H1 (cell line): ENCODE results near the gene GPR18. TPM values are rescaled to one million over a fixed set of nuclear protein-coding genes. Genes with fewer than 3 reads are reported as not detected.

Source experiments
- CTCF ChIA-PET: fragments of 300-600 bp; sonication (Branson Sonifier 250); formaldehyde crosslinking; loops from one replicate; lab custom pipeline; 2021; ENCODE audit not compliant: partially characterized antibody; lab: Charles Lee
- POLR2A ChIA-PET: fragments of 300-600 bp; sonication (Branson Sonifier 250); formaldehyde crosslinking; loops from one replicate; lab custom pipeline; 2021; ENCODE audit warnings: inconsistent platforms; ENCODE audit not compliant: partially characterized antibody; lab: Charles Lee
- DNase-seq, 2 experiments: peaks; one replicate each; pipeline versions ENCODE4 v3.0.0 to v3.0.0-alpha.2; 2010 to 2022; ENCODE audit warnings: low spot score in 2 of 2, low read depth in 1 of 2, mixed read lengths in 1 of 2
- FAIRE-seq: peaks from 2 replicates; lab custom pipeline; 2011; peaks lifted over from hg19 to GRCh38; lab: Jason Lieb, UNC
- H2AFZ ChIP-seq: 2 replicates; pipeline ENCODE4 v1.8.1; 2012; ENCODE audit warnings: low read length, inconsistent platforms
- H2AK5ac ChIP-seq: 2 replicates; pipeline ENCODE4 v1.6.1; 2013; ENCODE audit warnings: low read depth, low read length
- H2BK120ac ChIP-seq: replicated peaks from 2 replicates; pipeline ENCODE3; 2013; ENCODE audit warnings: low read depth, low read length, inconsistent platforms
- H2BK12ac ChIP-seq: 2 replicates; pipeline ENCODE4 v1.6.1; 2013; ENCODE audit warnings: low read depth, low read length
- H2BK15ac ChIP-seq: 2 replicates; pipeline ENCODE4 v1.6.1; 2013; ENCODE audit warnings: low read length
- H2BK20ac ChIP-seq: 2 replicates; pipeline ENCODE4 v1.6.1; 2013; ENCODE audit warnings: low read length
- H2BK5ac ChIP-seq: 2 replicates; pipeline ENCODE4 v1.6.1; 2013; ENCODE audit warnings: low read depth, low read length
- H3K14ac ChIP-seq: 2 replicates; pipeline ENCODE4 v1.6.1; 2013; ENCODE audit warnings: inconsistent platforms; ENCODE audit not compliant: insufficient read length
- H3K18ac ChIP-seq: 2 replicates; pipeline ENCODE4 v1.6.1; 2013; ENCODE audit warnings: low read length; ENCODE audit errors: extremely low read depth
- H3K23ac ChIP-seq: 2 replicates; pipeline ENCODE4 v1.6.1; 2013; ENCODE audit warnings: inconsistent platforms; ENCODE audit not compliant: insufficient read length
- H3K23me2 ChIP-seq: 2 replicates; pipeline ENCODE4 v1.6.1; 2013; ENCODE audit warnings: low read depth, low read length
- H3K27ac ChIP-seq: 2 replicates; pipeline ENCODE4 v1.6.1; 2011; ENCODE audit warnings: low read depth, low read length, inconsistent platforms
- H3K27me3 ChIP-seq, 4 experiments: replicated peaks in 1 of 4; 1 replicate in 1 of 4; 2 replicates in 3 of 4; pipeline versions ENCODE4 v1.6.1 to v1.8.1; 2011 to 2013; ENCODE audit warnings: low read length in 3 of 4, mild to moderate bottlenecking in 3 of 4, inconsistent platforms in 2 of 4, mixed read lengths in 2 of 4, moderate library complexity in 1 of 4; ENCODE audit not compliant: control insufficient read depth in 3 of 4, insufficient read depth in 3 of 4; ENCODE audit errors: extremely low read depth in 1 of 4
- H3K36me3 ChIP-seq, 4 experiments: 2 replicates each; pipeline versions ENCODE4 v1.6.1 to v1.8.1; 2011 to 2013; ENCODE audit warnings: mild to moderate bottlenecking in 4 of 4, low read length in 3 of 4, moderate library complexity in 2 of 4, control low read depth in 1 of 4, inconsistent platforms in 1 of 4; ENCODE audit not compliant: insufficient read depth in 4 of 4, control insufficient read depth in 2 of 4
- H3K4ac ChIP-seq: replicated peaks from 2 replicates; pipeline ENCODE3; 2013; ENCODE audit warnings: low read length, low read depth, mixed read lengths, inconsistent platforms; ENCODE audit not compliant: insufficient read length
- H3K4me1 ChIP-seq, 4 experiments: replicated peaks in 1 of 4; 1 replicate in 1 of 4; 2 replicates in 3 of 4; pipeline versions ENCODE4 v1.6.1 to v1.8.1; 2011 to 2013; ENCODE audit warnings: low read length in 3 of 4, inconsistent platforms in 2 of 4, mixed read lengths in 1 of 4; ENCODE audit not compliant: insufficient read depth in 4 of 4, control insufficient read depth in 3 of 4
- H3K4me2 ChIP-seq, 2 experiments: 2 replicates each; pipeline versions ENCODE4 v1.6.1 to v1.8.1; 2011 to 2013; ENCODE audit warnings: low read depth in 2 of 2, low read length in 2 of 2, control low read depth in 1 of 2, inconsistent platforms in 1 of 2, mild to moderate bottlenecking in 1 of 2; ENCODE audit not compliant: insufficient read depth in 1 of 2
- H3K4me3 ChIP-seq, 4 experiments: fragments of 200-600, 300-600 bp in 1 of 4; sonication (generic), shearing (Covaris generic), sonication (Bioruptor Twin) in 1 of 4; 2 replicates each; pipeline versions ENCODE4 v1.5.1 to v1.8.1; 2011 to 2016; ENCODE audit warnings: low read length in 4 of 4, low read depth in 3 of 4, control low read depth in 2 of 4, inconsistent platforms in 2 of 4, mild to moderate bottlenecking in 2 of 4, mixed read lengths in 1 of 4, moderate library complexity in 1 of 4; ENCODE audit not compliant: insufficient read depth in 2 of 4; ENCODE audit errors: extremely low read depth in 1 of 4
- H3K56ac ChIP-seq: replicated peaks from 2 replicates; pipeline ENCODE3; 2013; ENCODE audit warnings: low read depth, mild to moderate bottlenecking, mixed read lengths, low read length, inconsistent platforms; ENCODE audit not compliant: insufficient read length
- H3K79me1 ChIP-seq: 2 replicates; pipeline ENCODE4 v1.6.1; 2013; ENCODE audit warnings: low read depth, low read length, control low read depth
- H3K79me2 ChIP-seq, 2 experiments: 2 replicates each; pipeline versions ENCODE4 v1.6.1 to v1.8.1; 2012 to 2013; ENCODE audit warnings: low read length in 2 of 2, mild to moderate bottlenecking in 2 of 2, inconsistent platforms in 1 of 2; ENCODE audit not compliant: insufficient read depth in 2 of 2, control insufficient read depth in 1 of 2
- H3K9ac ChIP-seq, 4 experiments: replicated peaks in 1 of 4; 1 replicate in 1 of 4; 2 replicates in 3 of 4; pipeline versions ENCODE4 v1.6.1 to v1.8.1; 2011 to 2013; ENCODE audit warnings: low read depth in 3 of 4, low read length in 3 of 4, control low read depth in 2 of 4, mild to moderate bottlenecking in 2 of 4, moderate library complexity in 2 of 4, inconsistent platforms in 1 of 4; ENCODE audit errors: extremely low read depth in 1 of 4
- H3K9me3 ChIP-seq, 2 experiments: 2 replicates each; pipeline versions ENCODE4 v1.6.1 to v1.8.1; 2012 to 2013; ENCODE audit warnings: mild to moderate bottlenecking in 2 of 2, moderate library complexity in 2 of 2, control low read depth in 1 of 2, inconsistent platforms in 1 of 2, low read depth in 1 of 2, low read length in 1 of 2, mixed read lengths in 1 of 2; ENCODE audit not compliant: insufficient read depth in 2 of 2
- H4K20me1 ChIP-seq, 2 experiments: replicated peaks in 1 of 2; 2 replicates each; pipeline versions ENCODE3 to v1.8.1; 2011 to 2013; ENCODE audit warnings: inconsistent platforms in 2 of 2, low read length in 2 of 2, mild to moderate bottlenecking in 1 of 2; ENCODE audit not compliant: insufficient read depth in 2 of 2, control insufficient read depth in 1 of 2
- H4K5ac ChIP-seq: 2 replicates; pipeline ENCODE4 v1.6.1; 2013; ENCODE audit warnings: low read length, low read depth, mixed read lengths, inconsistent platforms; ENCODE audit not compliant: insufficient read length
- H4K8ac ChIP-seq: 2 replicates; pipeline ENCODE4 v1.8.0; 2013; ENCODE audit warnings: mild to moderate bottlenecking, moderate library complexity, low read length, inconsistent platforms; ENCODE audit not compliant: insufficient read depth; ENCODE audit errors: extremely low read depth
- H4K91ac ChIP-seq: replicated peaks from 2 replicates; pipeline ENCODE3; 2013; ENCODE audit warnings: low read length, mixed read lengths, inconsistent platforms; ENCODE audit not compliant: insufficient read length
- BCL11A ChIP-seq, 2 experiments: IDR thresholded peaks; one replicate each; pipeline ENCODE4 v1.6.1; 2011; ENCODE audit warnings: low read depth in 2 of 2, low read length in 2 of 2, mild to moderate bottlenecking in 2 of 2
- CREB1 ChIP-seq: IDR thresholded peaks from 2 replicates; pipeline ENCODE4 v1.6.1; 2012; ENCODE audit warnings: inconsistent platforms
- E2F6 ChIP-seq: IDR thresholded peaks from 2 replicates; pipeline ENCODE4 v1.6.1; 2012; ENCODE audit warnings: inconsistent platforms
- EP300 ChIP-seq, 2 experiments: IDR thresholded peaks; 1 replicate in 1 of 2; 2 replicates in 1 of 2; pipeline ENCODE4 v1.6.1; 2011 to 2012; ENCODE audit warnings: low read depth in 2 of 2, low read length in 2 of 2, mild to moderate bottlenecking in 2 of 2, borderline replicate concordance in 1 of 2, inconsistent platforms in 1 of 2, moderate library complexity in 1 of 2
- GTF2F1 ChIP-seq: IDR thresholded peaks from 2 replicates; pipeline ENCODE4 v1.6.1; 2012; ENCODE audit warnings: low read depth, low read length, improper control_type of control experiment, borderline replicate concordance
- POU5F1 ChIP-seq: IDR thresholded peaks from 2 replicates; pipeline ENCODE4 v1.6.1; 2011; ENCODE audit warnings: low read depth, mild to moderate bottlenecking, low read length, moderate library complexity
- RBBP5 ChIP-seq: IDR thresholded peaks from 2 replicates; pipeline ENCODE4 v1.7.1; 2012; ENCODE audit warnings: low read depth, mild to moderate bottlenecking, inconsistent platforms, low read length, moderate library complexity, borderline replicate concordance
- RFX5 ChIP-seq: IDR thresholded peaks from 2 replicates; pipeline ENCODE4 v1.6.1; 2011; ENCODE audit warnings: low read depth, low read length, improper control_type of control experiment, borderline replicate concordance
- RNF2 ChIP-seq: fragments of 200-900, 300-1000 bp; sonication (generic); IDR thresholded peaks from 2 replicates; pipeline ENCODE4 v1.7.1; 2016; ENCODE audit warnings: borderline replicate concordance, low read depth, mild to moderate bottlenecking, antibody characterized with exemption, low read length; ENCODE audit not compliant: poor library complexity, severe bottlenecking; ENCODE audit errors: missing control alignments
- SP1 ChIP-seq: IDR thresholded peaks from 2 replicates; pipeline ENCODE4 v1.6.1; 2011; ENCODE audit warnings: low read depth, low read length
- TCF12 ChIP-seq: IDR thresholded peaks from 2 replicates; pipeline ENCODE4 v1.6.1; 2011; ENCODE audit warnings: low read depth, mild to moderate bottlenecking, low read length
- ZNF274 ChIP-seq: IDR thresholded peaks from 2 replicates; pipeline ENCODE4 v1.7.0; 2012; ENCODE audit warnings: low read length, borderline replicate concordance; ENCODE audit errors: extremely low read depth
- polyA plus RNA-seq, 7 experiments: library from polyadenylated mRNA; depleted of rRNA in 3 of 7; stranded (reverse) in 5 of 7; unstranded in 2 of 7; fragments of >200 nt in 5 of 7; fragments of 200-250 nt in 2 of 7; gene quantifications; 1 replicate in 5 of 7; 2 replicates in 1 of 7; 4 replicates in 1 of 7; pipeline versions ENCODE4 v1.2.1 to v1.2.3, GENCODE V29; 2011 to 2013; ENCODE audit warnings: missing spikeins in 2 of 7, mixed read lengths in 2 of 7
- total RNA-seq: library from RNA; stranded (reverse); fragmentation: NEBNext Ultra II Directional; extraction: Animal tissue kit (Norgen Biotek cat#: 25700); gene quantifications from 2 replicates; pipeline ENCODE4 v1.2.1, GENCODE V29; 2021

The GPR18 gene
- total and polyA plus RNA-seq, 2 of the 8 experiments (the other 6 are each of a cell fraction or from before 2014, with no cell fraction given), result not detected

DNA sequence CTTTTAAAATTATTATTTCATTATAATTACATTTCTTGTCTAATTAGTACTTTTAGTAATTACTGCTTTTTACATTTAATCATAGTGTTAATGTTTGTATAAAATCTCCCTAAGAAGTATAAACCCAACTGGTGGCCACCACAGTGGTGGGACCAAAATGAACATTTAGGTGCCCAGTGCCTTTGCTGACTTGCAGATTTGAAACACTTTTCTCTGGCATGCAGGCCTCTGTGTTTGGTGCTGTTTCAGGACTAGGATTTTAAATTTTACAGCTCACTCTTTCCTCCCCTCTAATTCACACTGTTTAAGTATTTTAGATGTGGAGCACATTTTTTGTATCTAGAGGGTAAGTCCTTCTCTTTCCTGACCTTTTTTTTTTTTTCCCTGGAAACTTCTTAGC, 40.1 kb downstream of the GPR18 start:
- peaks cover 3 to 4% of the 10 kb centered on the region in 2 experiments for H4K20me1 ChIP-seq
- peaks cover 20 to 98% of the 10 kb centered on the region in 2 experiments for H3K79me2 ChIP-seq
- peaks cover 15% of the 10 kb centered on the region for H3K79me1 ChIP-seq
- DNase-seq (no peak), FAIRE-seq (no peak)
- no peak overlapping the region for H3K9ac ChIP-seq
- no peak overlapping the region for H4K8ac ChIP-seq
- H3K36me3 ChIP-seq, result no peaks in the 10 kb centered on the region
- no peaks in the 10 kb centered on the region for H3K27me3 ChIP-seq
- no peak overlapping the region for H3K4ac ChIP-seq
- H3K18ac ChIP-seq, result no peak overlapping the region
- no peak overlapping the region for H2BK5ac ChIP-seq
- H3K27ac ChIP-seq, result no peak overlapping the region
- H3K9me3 ChIP-seq, result no peaks in the 10 kb centered on the region
- POLR2A ChIA-PET, result interaction anchor here (2.1 to 3.0 kb wide), 2 partner anchors 12 to 18 kb away, joined by 5 to 19 read pairs; partner anchors contain the start of gene UBAC2
- H2BK120ac ChIP-seq, result no peak overlapping the region
- peaks cover 4 to 12% (median 11%) of the 10 kb centered on the region in 4 experiments; a peak in 6 of 7 replicates for H3K4me1 ChIP-seq
- no peak overlapping the region for H3K23ac ChIP-seq
- H3K14ac ChIP-seq, result no peak overlapping the region
- TF ChIP-seq CREB1 (no peak), E2F6 (no peak), GTF2F1 (no peak), TCF12 (no peak), POU5F1 (no peak), ZNF274 (no peak), EP300 (IDR thresholded peaks at IDR 0.05; ENCODE audit: borderline replicate concordance in 1 of 2, low read depth in 2 of 2, low read length in 2 of 2) (no peak), BCL11A (IDR thresholded peaks at IDR 0.05; ENCODE audit: low read depth in 2 of 2, low read length in 2 of 2) (no peak), SP1 (no peak), RBBP5 (no peak), RNF2 (no peak), RFX5 (no peak)
- no peak overlapping the region for H2AFZ ChIP-seq
- no peak overlapping the region for H4K91ac ChIP-seq
- H2BK12ac ChIP-seq, result no peak overlapping the region
- no peak overlapping the region for H3K56ac ChIP-seq
- no peak overlapping the region for H2BK20ac ChIP-seq
- no peak overlapping the region for H3K4me3 ChIP-seq
- H2BK15ac ChIP-seq, result no peak overlapping the region
- CTCF ChIA-PET, result interaction anchor here (0.6 to 2.2 kb wide), 7 partner anchors 9 to 170 kb away, joined by 3 to 14 read pairs (median 4); no protein-coding TSS in a partner anchor
- no peaks in the 10 kb centered on the region for H3K23me2 ChIP-seq
- H3K4me2 ChIP-seq, result no peak overlapping the region
- no peak overlapping the region for H2AK5ac ChIP-seq
- H4K5ac ChIP-seq, result no peak overlapping the region
